ENCODE measurements around the gene RWDD3.

The RWDD3 gene

GRCh38 chr1:95286479-95286878 lies 52.5 kb downstream of the RWDD3 start:
- no peak for DNase-seq

- no peak for DNase-seq
Measured at GRCh38 chr1:95287081-95287480, 53.1 kb downstream of the RWDD3 start.

- DNase-seq: no peak
Measured at GRCh38 chr1:95287825-95288224, 53.8 kb downstream of the RWDD3 start.

Measured in inflammatory macrophage treated with lipopolysaccharide for 1 hour (primary cell).